Endothelial cell (in vitro differentiated cells): Measurements from ENCODE around the gene MAN2A2. TPM values are rescaled to one million over a fixed set of nuclear protein-coding genes. Genes with fewer than 3 reads are reported as not detected.

Source experiments
- DNase-seq: peaks from one replicate; pipeline ENCODE4 v3.0.0; 2021; ENCODE audit warnings: low spot score
- H3K27ac Mint-ChIP-seq: one replicate; pipeline ENCODE4 v1.8.0; 2021; ENCODE audit warnings: mixed read lengths, inconsistent platforms; ENCODE audit not compliant: unreplicated experiment
- H3K27me3 Mint-ChIP-seq: one replicate; pipeline ENCODE4 v1.8.0; 2021; ENCODE audit warnings: mild to moderate bottlenecking, moderate library complexity, mixed read lengths, inconsistent platforms; ENCODE audit not compliant: unreplicated experiment
- H3K36me3 Mint-ChIP-seq: one replicate; pipeline ENCODE4 v1.8.0; 2021; ENCODE audit warnings: mild to moderate bottlenecking, low read depth, mixed read lengths, inconsistent platforms; ENCODE audit not compliant: unreplicated experiment
- H3K4me1 Mint-ChIP-seq: one replicate; pipeline ENCODE4 v1.8.0; 2021; ENCODE audit warnings: mild to moderate bottlenecking, mixed read lengths, inconsistent platforms; ENCODE audit not compliant: unreplicated experiment
- H3K4me3 Mint-ChIP-seq: one replicate; pipeline ENCODE4 v1.8.0; 2021; ENCODE audit warnings: mild to moderate bottlenecking, mixed read lengths, inconsistent platforms; ENCODE audit not compliant: unreplicated experiment
- H3K9me3 Mint-ChIP-seq: one replicate; pipeline ENCODE4 v1.8.0; 2021; ENCODE audit warnings: mixed read lengths, inconsistent platforms; ENCODE audit not compliant: unreplicated experiment
- total RNA-seq: library from RNA; stranded (reverse); fragmentation: NEBNext Ultra II Directional; extraction: Animal tissue kit (Norgen Biotek cat#: 25700); gene quantifications from one replicate; pipeline ENCODE4 v1.2.1, GENCODE V29; 2021; ENCODE audit not compliant: unreplicated experiment
- TF ChIP-seq, protein P1 (sequence below): fragments of 200-600 bp; sonication (generic); IDR thresholded peaks from one replicate; pipeline ENCODE4 v1.5.0; 2021; ENCODE audit warnings: antibody characterized with exemption; ENCODE audit not compliant: unreplicated experiment

The MAN2A2 gene
- total RNA-seq, 1 donor from 2014 or later: 72.2 TPM

DNA sequence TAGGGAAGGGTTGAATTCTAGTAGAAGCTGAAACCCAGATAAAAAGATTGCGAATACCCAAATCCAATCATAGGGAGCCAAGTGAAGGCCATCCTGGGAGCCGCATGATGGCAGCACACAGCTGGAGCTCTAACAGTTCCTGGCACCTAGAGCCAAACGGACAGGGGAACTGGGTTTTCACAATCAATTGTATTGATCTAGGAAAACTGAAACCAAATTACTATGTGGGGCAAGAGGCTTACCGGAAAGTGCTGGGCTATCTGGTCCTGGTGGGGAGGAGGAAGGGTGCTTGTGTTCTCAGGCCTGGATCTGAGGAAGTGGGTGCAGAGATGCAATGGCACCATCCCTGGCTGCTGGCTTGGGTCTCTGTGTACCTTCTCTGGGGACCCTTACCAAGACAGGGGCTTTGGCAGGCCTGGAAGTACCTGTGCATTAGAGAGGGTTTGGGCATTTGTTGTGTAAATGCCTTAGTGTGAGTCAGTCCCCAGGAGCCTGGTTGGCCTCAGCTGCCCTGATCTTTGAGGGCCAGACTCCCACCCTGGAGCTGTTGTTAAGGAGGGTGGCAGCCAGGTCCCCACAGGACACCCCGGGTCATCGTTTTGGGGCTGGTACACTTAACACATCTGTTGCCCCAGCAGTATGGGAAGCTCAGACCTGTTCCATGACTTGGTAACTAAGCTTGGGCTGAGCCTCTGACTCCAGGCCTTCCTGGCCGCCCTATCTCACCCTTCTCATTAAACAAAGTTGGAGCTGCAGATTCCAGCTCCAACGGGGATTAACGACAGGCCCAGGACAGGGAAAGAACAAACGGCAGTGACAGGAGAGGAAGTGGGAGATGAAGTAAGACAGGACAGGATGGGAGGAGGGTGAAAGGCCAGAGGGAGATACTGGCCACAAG, 43.6 kb upstream of the MAN2A2 start:
- TF ChIP-seq, protein P1, sequence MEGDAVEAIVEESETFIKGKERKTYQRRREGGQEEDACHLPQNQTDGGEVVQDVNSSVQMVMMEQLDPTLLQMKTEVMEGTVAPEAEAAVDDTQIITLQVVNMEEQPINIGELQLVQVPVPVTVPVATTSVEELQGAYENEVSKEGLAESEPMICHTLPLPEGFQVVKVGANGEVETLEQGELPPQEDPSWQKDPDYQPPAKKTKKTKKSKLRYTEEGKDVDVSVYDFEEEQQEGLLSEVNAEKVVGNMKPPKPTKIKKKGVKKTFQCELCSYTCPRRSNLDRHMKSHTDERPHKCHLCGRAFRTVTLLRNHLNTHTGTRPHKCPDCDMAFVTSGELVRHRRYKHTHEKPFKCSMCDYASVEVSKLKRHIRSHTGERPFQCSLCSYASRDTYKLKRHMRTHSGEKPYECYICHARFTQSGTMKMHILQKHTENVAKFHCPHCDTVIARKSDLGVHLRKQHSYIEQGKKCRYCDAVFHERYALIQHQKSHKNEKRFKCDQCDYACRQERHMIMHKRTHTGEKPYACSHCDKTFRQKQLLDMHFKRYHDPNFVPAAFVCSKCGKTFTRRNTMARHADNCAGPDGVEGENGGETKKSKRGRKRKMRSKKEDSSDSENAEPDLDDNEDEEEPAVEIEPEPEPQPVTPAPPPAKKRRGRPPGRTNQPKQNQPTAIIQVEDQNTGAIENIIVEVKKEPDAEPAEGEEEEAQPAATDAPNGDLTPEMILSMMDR: no peak
- peaks cover 11% of the 10 kb centered on the region for H3K27me3 Mint-ChIP-seq
- H3K36me3 Mint-ChIP-seq: no peaks in the 10 kb centered on the region
- no peak overlapping the region for H3K4me3 Mint-ChIP-seq
- no peak for DNase-seq
- peaks cover 20% of the 10 kb centered on the region for H3K4me1 Mint-ChIP-seq
- H3K27ac Mint-ChIP-seq: no peak overlapping the region
- no peaks in the 10 kb centered on the region for H3K9me3 Mint-ChIP-seq

DNA sequence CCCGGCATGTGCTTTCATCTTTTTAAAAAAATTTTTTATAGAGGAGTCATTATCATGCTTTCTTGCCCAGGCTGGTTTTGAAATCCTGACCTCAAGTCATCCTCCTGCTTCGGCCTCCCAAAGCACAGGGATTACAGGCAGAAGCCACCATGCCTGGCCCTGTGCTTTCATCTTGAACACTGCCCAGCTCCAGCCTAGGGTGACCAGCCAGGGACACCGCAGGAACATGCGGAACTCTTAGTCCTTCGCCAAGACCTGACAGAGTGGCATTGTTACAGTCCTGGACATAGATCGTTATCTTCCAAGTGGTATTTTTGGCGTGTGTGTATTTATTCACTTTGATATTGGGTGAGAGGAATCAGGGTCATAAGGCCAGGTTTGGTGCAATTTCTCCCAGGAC, 42.7 kb upstream of the MAN2A2 start:
- no peak for DNase-seq
- Mint-ChIP-seq H3K4me3 (no peak overlapping the region), H3K9me3 (no peaks in the 10 kb centered on the region), H3K36me3 (no peaks in the 10 kb centered on the region), H3K27ac (no peak overlapping the region), H3K27me3 (peaks cover 11% of the 10 kb centered on the region), H3K4me1 (peaks cover 20% of the 10 kb centered on the region)
- TF ChIP-seq, protein P1: no peak

DNA sequence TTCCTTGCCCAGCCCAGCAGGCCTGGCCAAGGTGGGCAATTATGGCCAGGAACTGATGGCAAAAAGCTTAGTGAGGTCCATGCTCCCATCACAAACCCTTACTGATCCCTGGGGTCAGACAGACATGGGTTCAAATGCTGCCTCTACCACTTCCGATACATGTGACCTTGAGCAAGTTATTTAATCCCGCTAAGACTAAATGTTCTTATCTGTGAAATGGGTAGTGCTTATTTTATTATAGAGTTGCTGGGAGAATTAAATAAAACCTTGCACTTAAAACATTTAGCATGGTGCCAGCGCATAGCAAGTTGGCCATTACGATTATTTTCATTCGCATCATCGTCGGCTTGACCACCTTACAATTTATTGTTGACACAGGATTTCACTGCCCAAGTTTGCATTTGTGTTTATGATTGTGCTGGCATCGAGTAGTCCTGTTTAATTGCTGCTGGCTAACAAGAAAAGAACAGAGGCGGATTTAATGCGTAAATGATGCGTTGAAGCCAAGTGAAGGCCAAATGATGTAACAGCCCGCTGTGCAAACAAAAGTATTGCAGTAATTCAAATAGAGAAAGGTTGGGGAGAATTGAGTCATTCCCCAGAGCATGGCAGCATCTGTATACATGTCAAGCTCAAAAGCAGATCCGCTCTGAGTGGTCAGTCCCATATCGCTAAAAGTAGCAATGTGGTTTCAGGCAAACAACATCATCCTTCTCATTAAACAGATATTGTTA, 42.0 kb upstream of the MAN2A2 start:
- Mint-ChIP-seq H3K27me3 (peaks cover 15% of the 10 kb centered on the region), H3K9me3 (no peaks in the 10 kb centered on the region), H3K27ac (no peak overlapping the region), H3K36me3 (no peaks in the 10 kb centered on the region), H3K4me3 (no peak overlapping the region), H3K4me1 (peaks cover 20% of the 10 kb centered on the region)
- TF ChIP-seq, protein P1: no peak
- no peak for DNase-seq

DNA sequence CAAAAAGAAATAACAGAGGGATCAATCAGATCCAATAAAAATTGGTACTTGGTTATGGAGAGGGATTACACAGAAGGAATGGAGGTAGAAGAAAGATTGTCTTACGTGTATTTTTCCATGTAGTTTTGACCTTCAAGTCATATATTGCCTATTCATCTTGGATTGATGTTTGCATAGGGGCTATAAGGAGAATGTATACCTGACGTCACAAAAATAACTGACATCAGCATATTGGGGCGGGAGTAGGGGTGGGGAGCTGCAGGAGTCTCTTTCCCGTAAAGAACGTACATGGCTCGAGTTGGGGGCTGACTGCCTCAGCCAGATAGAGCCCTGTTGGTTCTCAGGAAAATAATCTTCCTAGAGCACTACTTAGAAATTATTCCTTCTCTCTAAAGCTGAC, 40.6 kb upstream of the MAN2A2 start:
- TF ChIP-seq, protein P1: no peak
- H3K27ac Mint-ChIP-seq: no peak overlapping the region
- H3K9me3 Mint-ChIP-seq: no peaks in the 10 kb centered on the region
- peaks cover 16% of the 10 kb centered on the region for H3K4me1 Mint-ChIP-seq
- H3K36me3 Mint-ChIP-seq: no peaks in the 10 kb centered on the region
- no peak for DNase-seq
- peaks cover 13% of the 10 kb centered on the region for H3K27me3 Mint-ChIP-seq
- H3K4me3 Mint-ChIP-seq: peak overlapping the region; percentile 22
